Caco-2 (cell line): Measurements from ENCODE around the gene HK3. TPM values are rescaled to one million over a fixed set of nuclear protein-coding genes. Genes with fewer than 3 reads are reported as not detected.

Source experiments
- BruUV-seq: library from RNA; stranded (reverse); fragments of 400-500 nt; replicated peaks from 2 replicates; lab custom pipeline; 2021; lab: Mats Ljungman, UMichigan
- CTCF ChIA-PET: fragments of 300-600 bp; sonication (Branson Sonifier 250); formaldehyde crosslinking; loops from one replicate; lab custom pipeline; 2022; ENCODE audit warnings: antibody characterized with exemption; lab: Charles Lee
- POLR2A ChIA-PET: fragments of 300-600 bp; sonication (Branson Sonifier 250); formaldehyde crosslinking; loops from one replicate; lab custom pipeline; 2022; ENCODE audit warnings: antibody characterized with exemption; lab: Charles Lee
- DNase-seq, 2 experiments: peaks; one replicate each; pipeline versions ENCODE4 v3.0.0 to v3.0.0-alpha.2; 2020 to 2022
- H3K27me3 ChIP-seq: replicated peaks from 2 replicates; pipeline ENCODE4 v1.6.0; 2011; ENCODE audit warnings: low read length; ENCODE audit not compliant: control insufficient read depth, insufficient read depth
- H3K36me3 ChIP-seq: 2 replicates; pipeline ENCODE4 v1.5.1; 2011; ENCODE audit warnings: low read length; ENCODE audit not compliant: control insufficient read depth, insufficient read depth
- H3K4me1 ChIP-seq: fragments of 250-450 bp; sonication (Bioruptor Pico); 2 replicates; pipeline ENCODE4 v1.5.1; 2020; ENCODE audit warnings: mild to moderate bottlenecking
- H3K4me3 ChIP-seq: 2 replicates; pipeline ENCODE4 v1.5.1; 2011; ENCODE audit warnings: low read depth, mild to moderate bottlenecking, control low read depth, low read length
- H3K9me3 ChIP-seq: fragments of 250-450 bp; sonication (Bioruptor Pico); 2 replicates; pipeline ENCODE4 v1.5.1; 2020; ENCODE audit warnings: mild to moderate bottlenecking, moderate library complexity
- H3K27ac Mint-ChIP-seq: one replicate; pipeline ENCODE4 v1.8.0; 2022; ENCODE audit warnings: mixed read lengths; ENCODE audit not compliant: unreplicated experiment
- H3K27me3 Mint-ChIP-seq: one replicate; pipeline ENCODE4 v1.8.0; 2022; ENCODE audit warnings: mixed read lengths; ENCODE audit not compliant: insufficient read depth, unreplicated experiment
- H3K36me3 Mint-ChIP-seq: one replicate; pipeline ENCODE4 v1.8.0; 2022; ENCODE audit warnings: mild to moderate bottlenecking, mixed read lengths; ENCODE audit not compliant: insufficient read depth, unreplicated experiment
- H3K4me1 Mint-ChIP-seq: one replicate; pipeline ENCODE4 v1.8.0; 2022; ENCODE audit warnings: low read depth, mixed read lengths; ENCODE audit not compliant: unreplicated experiment
- H3K4me3 Mint-ChIP-seq: one replicate; pipeline ENCODE4 v1.8.0; 2022; ENCODE audit warnings: mild to moderate bottlenecking, moderate library complexity, mixed read lengths; ENCODE audit not compliant: unreplicated experiment
- H3K9me3 Mint-ChIP-seq: one replicate; pipeline ENCODE4 v1.8.0; 2022; ENCODE audit warnings: mixed read lengths; ENCODE audit not compliant: unreplicated experiment
- intact Hi-C: fragments of 100-400 bp; cut with micrococcal nuclease; formaldehyde crosslinking; loops from one replicate; pipeline ENCODE4 v1.10.0; 2022; ENCODE audit not compliant: unreplicated experiment
- total RNA-seq: library from RNA; stranded (reverse); gene quantifications from 2 replicates; pipeline ENCODE4 v1.2.3, GENCODE V29; 2022
- TF ChIP-seq, protein P1 (sequence below), 2 experiments: fragments of 200-600 bp in 1 of 2; IDR thresholded peaks; 1 replicate in 1 of 2; 2 replicates in 1 of 2; pipeline versions ENCODE4 v1.5.1 to v1.8.0; 2011 to 2022; ENCODE audit warnings: antibody characterized with exemption in 1 of 2, control low read depth in 1 of 2, inconsistent platforms in 1 of 2, low read depth in 1 of 2, low read length in 1 of 2, mild to moderate bottlenecking in 1 of 2, moderate library complexity in 1 of 2; ENCODE audit not compliant: insufficient read depth in 1 of 2, severe bottlenecking in 1 of 2, unreplicated experiment in 1 of 2

HK3 gene
- total RNA-seq, 1 experiment from 2014 or later = 0.29 TPM

DNA sequence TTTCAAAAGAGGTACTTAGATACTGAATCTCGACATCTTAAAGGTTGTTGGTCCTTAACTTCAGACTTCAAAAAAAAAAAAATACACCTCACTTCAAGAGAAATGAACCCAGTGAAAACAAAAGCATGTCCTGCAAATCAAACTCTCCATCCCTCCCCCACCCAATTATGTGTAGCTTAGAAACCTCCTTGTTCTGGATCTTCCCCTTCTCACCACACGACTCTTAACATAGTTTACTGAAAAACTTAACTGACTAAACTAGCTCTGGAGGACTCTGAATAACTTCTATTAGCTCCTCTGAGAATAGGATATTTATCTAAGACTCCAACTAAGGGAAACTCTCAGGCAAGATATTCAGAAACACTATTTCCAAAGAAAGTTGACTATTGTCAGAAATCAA lies 48.7 kb upstream of the HK3 start:
- peaks cover 2% of the 10 kb centered on the region for H3K36me3 ChIP-seq
- BruUV-seq = no TSS peak
- Mint-ChIP-seq H3K27ac (no peak overlapping the region), H3K36me3 (peaks cover 81% of the 10 kb centered on the region), H3K4me1 (peaks cover 7% of the 10 kb centered on the region), H3K4me3 (no peak overlapping the region), H3K9me3 (no peaks in the 10 kb centered on the region), H3K27me3 (no peaks in the 10 kb centered on the region)
- DNase-seq = no peak
- H3K4me1 ChIP-seq = no peaks in the 10 kb centered on the region
- intact Hi-C loops = no loop called here
- TF ChIP-seq, protein P1, sequence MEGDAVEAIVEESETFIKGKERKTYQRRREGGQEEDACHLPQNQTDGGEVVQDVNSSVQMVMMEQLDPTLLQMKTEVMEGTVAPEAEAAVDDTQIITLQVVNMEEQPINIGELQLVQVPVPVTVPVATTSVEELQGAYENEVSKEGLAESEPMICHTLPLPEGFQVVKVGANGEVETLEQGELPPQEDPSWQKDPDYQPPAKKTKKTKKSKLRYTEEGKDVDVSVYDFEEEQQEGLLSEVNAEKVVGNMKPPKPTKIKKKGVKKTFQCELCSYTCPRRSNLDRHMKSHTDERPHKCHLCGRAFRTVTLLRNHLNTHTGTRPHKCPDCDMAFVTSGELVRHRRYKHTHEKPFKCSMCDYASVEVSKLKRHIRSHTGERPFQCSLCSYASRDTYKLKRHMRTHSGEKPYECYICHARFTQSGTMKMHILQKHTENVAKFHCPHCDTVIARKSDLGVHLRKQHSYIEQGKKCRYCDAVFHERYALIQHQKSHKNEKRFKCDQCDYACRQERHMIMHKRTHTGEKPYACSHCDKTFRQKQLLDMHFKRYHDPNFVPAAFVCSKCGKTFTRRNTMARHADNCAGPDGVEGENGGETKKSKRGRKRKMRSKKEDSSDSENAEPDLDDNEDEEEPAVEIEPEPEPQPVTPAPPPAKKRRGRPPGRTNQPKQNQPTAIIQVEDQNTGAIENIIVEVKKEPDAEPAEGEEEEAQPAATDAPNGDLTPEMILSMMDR (IDR thresholded peaks at IDR 0.05; ENCODE audit: insufficient read depth in 1 of 2, low read depth in 1 of 2, low read length in 1 of 2, severe bottlenecking in 1 of 2, unreplicated experiment in 1 of 2) = no peak
- H3K9me3 ChIP-seq = no peaks in the 10 kb centered on the region
- H3K4me3 ChIP-seq = no peak overlapping the region
- ChIA-PET CTCF (interaction anchor here (0.6 kb wide), 1 partner anchor 131 kb away, joined by 7 read pairs; no protein-coding TSS in a partner anchor), POLR2A (no interaction called here)
- H3K27me3 ChIP-seq = no peaks in the 10 kb centered on the region

DNA sequence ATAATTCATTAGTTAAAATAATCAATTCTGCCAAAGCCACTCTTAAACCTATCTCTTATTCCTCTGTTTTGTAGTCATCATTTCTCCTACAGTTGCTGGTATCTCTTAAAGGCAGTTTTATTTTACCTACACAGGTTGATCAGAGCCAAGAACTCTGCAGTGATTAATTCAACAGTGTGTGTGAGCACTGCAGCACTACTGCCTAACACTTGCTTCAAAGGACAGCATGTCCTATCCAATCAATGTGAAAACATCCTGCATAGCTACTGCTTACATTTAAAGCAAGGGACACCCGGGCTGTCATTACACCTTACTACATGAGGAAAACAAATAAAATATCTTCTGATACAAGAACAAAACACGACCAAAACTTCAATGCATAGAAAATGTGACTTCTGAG lies 45.1 kb upstream of the HK3 start:
- POLR2A ChIA-PET = no interaction called here

DNA sequence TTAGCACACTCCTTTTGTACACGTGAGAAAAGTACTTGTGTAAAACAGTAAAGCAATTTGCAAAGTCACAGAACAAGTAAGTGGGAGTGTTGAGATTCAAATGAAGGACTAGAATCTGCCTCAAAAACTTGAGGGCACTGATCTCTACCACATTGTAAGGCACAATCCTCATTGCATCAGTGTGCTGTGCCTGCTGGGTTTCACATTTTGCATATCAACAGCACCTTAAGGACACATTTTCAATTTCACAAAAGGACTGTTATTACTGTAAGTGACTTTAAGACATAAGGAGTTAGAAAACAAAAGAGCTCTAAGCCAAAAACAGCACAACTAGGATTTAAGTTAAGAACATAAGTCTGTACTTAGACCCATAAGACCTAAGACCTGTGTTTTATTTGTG lies 44.7 kb upstream of the HK3 start:
- no peak overlapping the region for H3K4me3 ChIP-seq
- H3K27ac Mint-ChIP-seq = no peak overlapping the region

More for the DNA sequence above, 45.1 kb upstream of the HK3 start:
- peaks cover 7% of the 10 kb centered on the region for H3K4me1 Mint-ChIP-seq
- no peak overlapping the region for H3K4me3 ChIP-seq
- H3K4me3 Mint-ChIP-seq = no peak overlapping the region
- TF ChIP-seq, protein P1 (IDR thresholded peaks at IDR 0.05; ENCODE audit: insufficient read depth in 1 of 2, low read depth in 1 of 2, low read length in 1 of 2, severe bottlenecking in 1 of 2, unreplicated experiment in 1 of 2) = no peak
- intact Hi-C loops = no loop called here
- H3K4me1 ChIP-seq = no peaks in the 10 kb centered on the region
- H3K27me3 Mint-ChIP-seq = no peaks in the 10 kb centered on the region
- H3K27ac Mint-ChIP-seq = no peak overlapping the region
- CTCF ChIA-PET = no interaction called here
- no TSS peak for BruUV-seq
- DNase-seq = no peak
- H3K36me3 ChIP-seq = peaks cover 2% of the 10 kb centered on the region
- H3K9me3 ChIP-seq = no peaks in the 10 kb centered on the region
- H3K27me3 ChIP-seq = no peaks in the 10 kb centered on the region
- no peaks in the 10 kb centered on the region for H3K9me3 Mint-ChIP-seq
- peaks cover 71% of the 10 kb centered on the region for H3K36me3 Mint-ChIP-seq

More for the DNA sequence above, 44.7 kb upstream of the HK3 start:
- TF ChIP-seq, protein P1 (IDR thresholded peaks at IDR 0.05; ENCODE audit: insufficient read depth in 1 of 2, low read depth in 1 of 2, low read length in 1 of 2, severe bottlenecking in 1 of 2, unreplicated experiment in 1 of 2) = no peak
- intact Hi-C loops = no loop called here
- CTCF ChIA-PET = no interaction called here
- no peaks in the 10 kb centered on the region for H3K27me3 ChIP-seq
- Mint-ChIP-seq H3K36me3 (peaks cover 73% of the 10 kb centered on the region), H3K9me3 (no peaks in the 10 kb centered on the region), H3K27me3 (no peaks in the 10 kb centered on the region), H3K4me3 (no peak overlapping the region), H3K4me1 (peaks cover 8% of the 10 kb centered on the region)
- BruUV-seq = no TSS peak
- no peak for DNase-seq
- no peaks in the 10 kb centered on the region for H3K4me1 ChIP-seq
- H3K36me3 ChIP-seq = peaks cover 2% of the 10 kb centered on the region
- no peaks in the 10 kb centered on the region for H3K9me3 ChIP-seq
- POLR2A ChIA-PET = no interaction called here
